SK-N-SH (cell line): ENCODE measurements around the gene ZNF396.

Experiments
- CHD2 ChIP-seq: fragments of 150-350 bp; IDR thresholded peaks from 2 replicates; pipeline ENCODE4 v1.6.1; 2018; ENCODE audit warnings: low read length; ENCODE audit not compliant: partially characterized antibody
- EP300 ChIP-seq, 2 experiments: IDR thresholded peaks; 2 replicates each; pipeline versions ENCODE4 v1.4.0 to v1.6.1; 2012; ENCODE audit warnings: borderline replicate concordance in 1 of 2, low read depth in 1 of 2, low read length in 1 of 2
- FOXM1 ChIP-seq: IDR thresholded peaks from 2 replicates; pipeline ENCODE4 v1.4.0; 2012; ENCODE audit warnings: low read depth, mild to moderate bottlenecking
- GABPA ChIP-seq: IDR thresholded peaks from 2 replicates; pipeline ENCODE4 v1.4.0; 2012; ENCODE audit warnings: low read depth, mild to moderate bottlenecking
- MXI1 ChIP-seq: IDR thresholded peaks from 2 replicates; pipeline ENCODE4 v1.6.1; 2012; ENCODE audit warnings: mild to moderate bottlenecking, low read depth, low read length, improper control_type of control experiment
- POLR2AphosphoS5 ChIP-seq: IDR thresholded peaks from 2 replicates; pipeline ENCODE4 v1.6.1; 2012; ENCODE audit warnings: low read depth, low read length
- RCOR1 ChIP-seq: fragments of 150-350 bp; IDR thresholded peaks from 2 replicates; pipeline ENCODE4 v1.6.1; 2017; ENCODE audit warnings: antibody characterized with exemption, low read length
- REST ChIP-seq: IDR thresholded peaks from 2 replicates; pipeline ENCODE4 v1.6.1; 2012; ENCODE audit warnings: mild to moderate bottlenecking, low read depth, low read length, moderate library complexity
- RFX5 ChIP-seq: IDR thresholded peaks from 2 replicates; pipeline ENCODE4 v1.6.1; 2012; ENCODE audit warnings: mild to moderate bottlenecking, improper control_type of control experiment, low read length
- TCF12 ChIP-seq: IDR thresholded peaks from 2 replicates; pipeline ENCODE4 v1.4.0; 2012
- YY1 ChIP-seq: IDR thresholded peaks from 2 replicates; pipeline ENCODE4 v1.4.0; 2012; ENCODE audit warnings: low read depth, mild to moderate bottlenecking
- TF ChIP-seq, protein P1 (sequence below): fragments of 200-600 bp; sonication (generic); IDR thresholded peaks from 2 replicates; pipeline ENCODE4 v1.6.1; 2017; ENCODE audit warnings: antibody characterized with exemption, mild to moderate bottlenecking, moderate library complexity
- TF ChIP-seq, protein P2 (sequence below): IDR thresholded peaks from 2 replicates; pipeline ENCODE4 v1.4.0; 2012; ENCODE audit warnings: low read depth, borderline replicate concordance
- TF ChIP-seq, protein P3 (sequence below): fragments of 150-350 bp; IDR thresholded peaks from 2 replicates; pipeline ENCODE4 v1.6.1; 2017; ENCODE audit warnings: antibody characterized with exemption, low read length, low read depth, borderline replicate concordance

DNA sequence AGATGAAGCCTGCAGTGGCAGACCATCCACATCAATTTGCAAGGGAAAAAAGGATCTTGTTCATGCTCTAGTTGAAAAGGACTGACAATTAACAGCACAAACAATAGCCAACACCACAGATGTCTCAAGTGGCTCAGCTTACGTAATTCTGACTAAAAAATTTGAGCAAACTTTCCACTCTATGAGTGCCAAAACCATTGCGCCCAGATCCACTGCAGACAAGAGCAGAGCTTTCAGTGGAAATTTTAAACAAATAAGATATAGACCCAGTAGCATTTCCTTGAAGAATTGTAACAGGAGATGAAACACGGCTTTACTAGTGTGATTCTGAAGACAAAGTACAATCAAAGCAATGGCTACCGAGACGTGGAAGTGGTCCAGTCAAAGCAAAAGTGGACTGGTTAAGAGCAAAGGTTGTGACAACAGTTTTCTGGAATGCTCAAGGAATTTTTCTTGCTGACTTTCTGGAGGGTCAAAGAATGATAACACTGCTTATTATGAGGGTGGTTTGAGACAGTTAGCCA lies 12.0 kb upstream of the ZNF396 start:
- TF ChIP-seq FOXM1: no peak
- TF ChIP-seq CHD2: no peak
- TF ChIP-seq MXI1: no peak
- TF ChIP-seq RFX5: no peak
- TF ChIP-seq GABPA: no peak
- TF ChIP-seq TCF12: no peak
- TF ChIP-seq, protein P1, sequence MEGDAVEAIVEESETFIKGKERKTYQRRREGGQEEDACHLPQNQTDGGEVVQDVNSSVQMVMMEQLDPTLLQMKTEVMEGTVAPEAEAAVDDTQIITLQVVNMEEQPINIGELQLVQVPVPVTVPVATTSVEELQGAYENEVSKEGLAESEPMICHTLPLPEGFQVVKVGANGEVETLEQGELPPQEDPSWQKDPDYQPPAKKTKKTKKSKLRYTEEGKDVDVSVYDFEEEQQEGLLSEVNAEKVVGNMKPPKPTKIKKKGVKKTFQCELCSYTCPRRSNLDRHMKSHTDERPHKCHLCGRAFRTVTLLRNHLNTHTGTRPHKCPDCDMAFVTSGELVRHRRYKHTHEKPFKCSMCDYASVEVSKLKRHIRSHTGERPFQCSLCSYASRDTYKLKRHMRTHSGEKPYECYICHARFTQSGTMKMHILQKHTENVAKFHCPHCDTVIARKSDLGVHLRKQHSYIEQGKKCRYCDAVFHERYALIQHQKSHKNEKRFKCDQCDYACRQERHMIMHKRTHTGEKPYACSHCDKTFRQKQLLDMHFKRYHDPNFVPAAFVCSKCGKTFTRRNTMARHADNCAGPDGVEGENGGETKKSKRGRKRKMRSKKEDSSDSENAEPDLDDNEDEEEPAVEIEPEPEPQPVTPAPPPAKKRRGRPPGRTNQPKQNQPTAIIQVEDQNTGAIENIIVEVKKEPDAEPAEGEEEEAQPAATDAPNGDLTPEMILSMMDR: no peak
- TF ChIP-seq, protein P2, sequence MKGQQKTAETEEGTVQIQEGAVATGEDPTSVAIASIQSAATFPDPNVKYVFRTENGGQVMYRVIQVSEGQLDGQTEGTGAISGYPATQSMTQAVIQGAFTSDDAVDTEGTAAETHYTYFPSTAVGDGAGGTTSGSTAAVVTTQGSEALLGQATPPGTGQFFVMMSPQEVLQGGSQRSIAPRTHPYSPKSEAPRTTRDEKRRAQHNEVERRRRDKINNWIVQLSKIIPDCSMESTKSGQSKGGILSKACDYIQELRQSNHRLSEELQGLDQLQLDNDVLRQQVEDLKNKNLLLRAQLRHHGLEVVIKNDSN: no peak
- TF ChIP-seq YY1: no peak
- no peak for TF ChIP-seq REST
- TF ChIP-seq EP300 (IDR thresholded peaks at IDR 0.05; ENCODE audit: borderline replicate concordance in 1 of 2, low read depth in 1 of 2, low read length in 1 of 2): no peak
- TF ChIP-seq RCOR1: no peak
- no peak for TF ChIP-seq POLR2AphosphoS5
- TF ChIP-seq, protein P3, sequence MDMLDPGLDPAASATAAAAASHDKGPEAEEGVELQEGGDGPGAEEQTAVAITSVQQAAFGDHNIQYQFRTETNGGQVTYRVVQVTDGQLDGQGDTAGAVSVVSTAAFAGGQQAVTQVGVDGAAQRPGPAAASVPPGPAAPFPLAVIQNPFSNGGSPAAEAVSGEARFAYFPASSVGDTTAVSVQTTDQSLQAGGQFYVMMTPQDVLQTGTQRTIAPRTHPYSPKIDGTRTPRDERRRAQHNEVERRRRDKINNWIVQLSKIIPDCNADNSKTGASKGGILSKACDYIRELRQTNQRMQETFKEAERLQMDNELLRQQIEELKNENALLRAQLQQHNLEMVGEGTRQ: no peak
